ENCODE data around the gene DNPH1.

DNPH1 gene, protein sequence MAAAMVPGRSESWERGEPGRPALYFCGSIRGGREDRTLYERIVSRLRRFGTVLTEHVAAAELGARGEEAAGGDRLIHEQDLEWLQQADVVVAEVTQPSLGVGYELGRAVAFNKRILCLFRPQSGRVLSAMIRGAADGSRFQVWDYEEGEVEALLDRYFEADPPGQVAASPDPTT

GRCh38 chr6:43228951-43229802 lies at the start of gene DNPH1:
TSS of gene DNPH1 (minus strand) at chr6:43229481. CDS start at chr6:43229456, 25 bp downstream.
- peak; percentile 64 to 77 (median 67) for DNase-seq (ENCODE audit: low read depth in 3 of 3)

DNA sequence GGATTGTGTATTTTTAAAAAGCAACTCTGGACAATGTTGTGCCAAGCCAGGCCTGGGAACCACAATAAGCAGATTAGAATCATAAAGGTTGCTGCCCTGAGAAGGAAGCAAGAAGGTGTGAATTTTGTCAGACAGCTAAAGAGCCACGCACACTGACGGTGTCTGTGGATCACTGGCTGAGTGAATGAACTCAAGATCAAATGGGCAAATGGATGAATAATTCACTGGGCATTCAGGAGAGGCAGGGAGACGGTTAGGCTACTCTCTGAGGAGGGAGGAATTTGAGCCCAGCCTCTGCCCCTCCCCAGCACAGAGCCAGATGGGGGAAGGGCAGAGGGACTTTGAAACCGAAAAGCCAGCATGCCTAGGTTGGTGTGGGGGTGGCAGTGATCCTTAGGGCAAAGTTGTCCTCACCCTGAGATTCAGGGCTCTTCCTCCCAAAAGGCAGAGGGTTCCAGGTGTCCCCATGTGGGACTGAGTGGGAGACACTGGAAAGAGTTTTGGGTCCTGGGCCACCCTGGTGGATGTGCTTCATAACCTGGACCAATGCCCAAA lies 49.3 kb upstream of the DNPH1 start:
- DNase-seq (ENCODE audit: low read depth in 3 of 3) = no peak

DNA sequence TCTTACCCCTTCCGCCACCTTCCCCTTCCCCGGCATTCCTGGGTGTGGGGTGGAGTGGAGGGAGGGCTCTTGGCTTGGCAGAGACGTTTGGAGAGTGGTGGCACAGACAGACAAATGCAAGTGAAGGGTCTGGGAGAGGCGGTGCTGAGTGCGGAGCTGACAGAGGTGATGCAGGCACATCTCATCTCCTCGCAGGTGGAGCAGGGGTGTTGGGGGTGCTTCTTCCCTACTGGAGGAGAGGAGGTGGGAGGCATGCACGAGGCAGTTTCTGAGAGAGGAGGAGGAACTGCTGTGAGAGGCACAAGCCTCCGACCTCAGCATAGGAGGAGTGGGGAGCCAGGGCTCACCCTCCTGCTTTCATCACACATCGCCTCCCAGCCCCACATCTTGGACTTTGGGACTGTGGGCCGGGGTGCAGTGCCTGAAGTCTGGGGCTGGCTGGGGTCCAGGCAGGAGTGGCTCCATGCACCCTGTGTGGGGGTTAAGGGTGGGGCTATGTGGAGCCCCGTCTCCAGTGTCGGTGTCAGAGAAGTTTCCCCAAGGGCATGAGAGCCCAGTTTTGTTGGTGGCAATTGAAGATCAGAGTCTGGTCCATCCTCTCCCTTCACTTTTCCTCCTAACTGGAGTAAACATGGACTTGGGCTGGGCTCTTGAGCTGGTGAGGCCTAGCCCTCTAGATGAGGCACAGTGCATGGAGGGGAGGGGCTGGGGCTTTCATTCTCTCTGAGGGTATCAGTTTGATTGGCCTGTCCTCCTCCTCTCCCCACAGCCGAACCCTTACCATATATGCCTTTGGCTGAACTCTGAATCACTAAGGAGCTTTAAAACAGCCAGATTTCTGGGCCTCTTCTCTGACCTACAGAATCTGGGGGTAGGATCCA lies 48.6 kb upstream of the DNPH1 start:
- no peak for DNase-seq (ENCODE audit: low read depth in 3 of 3)

DNA sequence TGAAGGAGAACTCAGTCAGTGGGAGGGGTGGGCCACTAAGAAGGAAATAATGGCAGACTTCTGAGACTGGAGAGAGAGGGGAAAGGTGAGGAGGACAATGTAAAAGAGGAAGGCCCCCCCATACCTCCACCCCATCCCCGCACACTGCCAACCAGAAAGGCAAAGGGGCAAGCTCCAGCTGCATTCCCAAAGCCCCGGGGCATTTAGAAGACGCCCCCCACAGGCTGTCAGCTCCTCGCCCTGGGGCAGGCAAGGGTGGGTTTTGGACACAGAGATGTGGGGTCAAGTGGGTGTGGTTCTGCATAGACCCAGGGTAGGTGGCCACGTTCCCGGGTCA lies 48.0 kb upstream of the DNPH1 start:
- no peak for DNase-seq (ENCODE audit: low read depth in 3 of 3)

DNA sequence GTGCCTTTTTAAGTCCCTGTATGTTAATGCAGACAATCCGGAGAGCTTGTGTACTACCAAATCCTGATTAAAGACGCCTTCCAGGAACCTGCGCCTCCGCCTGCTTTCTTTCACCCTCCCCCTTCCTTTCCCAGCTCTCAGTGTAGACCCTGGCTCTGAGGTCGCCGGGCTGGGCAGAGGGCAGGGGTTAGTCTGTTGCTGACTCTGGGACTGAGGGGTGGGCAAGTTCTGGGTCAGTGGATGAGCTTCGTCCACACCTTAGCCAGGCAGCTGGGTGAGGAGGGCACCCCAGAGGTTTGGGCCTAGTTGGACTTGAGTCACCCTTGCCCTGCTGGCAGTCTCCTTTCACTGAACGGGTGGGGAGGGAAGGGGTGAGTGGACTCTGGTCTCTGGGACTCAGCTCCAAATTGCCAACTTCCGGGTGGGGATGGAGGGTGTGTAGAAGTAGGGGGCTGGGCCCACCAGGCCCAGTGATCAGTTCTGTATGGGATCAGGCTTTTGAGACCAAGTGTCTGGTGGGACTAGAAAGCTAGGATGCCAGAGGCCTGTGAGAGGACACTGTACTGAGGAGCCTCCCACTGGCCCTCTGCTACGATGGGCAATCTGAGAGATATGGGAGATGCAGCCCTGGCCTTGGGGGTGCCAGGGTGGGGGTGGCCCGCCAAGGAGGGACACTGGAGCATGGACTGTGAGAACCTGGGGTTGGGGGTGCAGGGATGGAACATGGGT lies 47.5 kb upstream of the DNPH1 start:
- no peak for DNase-seq (ENCODE audit: low read depth in 3 of 3)

- peak in 1 of 3 experiments; percentile 22 for DNase-seq (ENCODE audit: low read depth in 3 of 3)
These were observed 46.7 kb upstream of the DNPH1 start for GRCh38 chr6:43275801-43276576.

DNA sequence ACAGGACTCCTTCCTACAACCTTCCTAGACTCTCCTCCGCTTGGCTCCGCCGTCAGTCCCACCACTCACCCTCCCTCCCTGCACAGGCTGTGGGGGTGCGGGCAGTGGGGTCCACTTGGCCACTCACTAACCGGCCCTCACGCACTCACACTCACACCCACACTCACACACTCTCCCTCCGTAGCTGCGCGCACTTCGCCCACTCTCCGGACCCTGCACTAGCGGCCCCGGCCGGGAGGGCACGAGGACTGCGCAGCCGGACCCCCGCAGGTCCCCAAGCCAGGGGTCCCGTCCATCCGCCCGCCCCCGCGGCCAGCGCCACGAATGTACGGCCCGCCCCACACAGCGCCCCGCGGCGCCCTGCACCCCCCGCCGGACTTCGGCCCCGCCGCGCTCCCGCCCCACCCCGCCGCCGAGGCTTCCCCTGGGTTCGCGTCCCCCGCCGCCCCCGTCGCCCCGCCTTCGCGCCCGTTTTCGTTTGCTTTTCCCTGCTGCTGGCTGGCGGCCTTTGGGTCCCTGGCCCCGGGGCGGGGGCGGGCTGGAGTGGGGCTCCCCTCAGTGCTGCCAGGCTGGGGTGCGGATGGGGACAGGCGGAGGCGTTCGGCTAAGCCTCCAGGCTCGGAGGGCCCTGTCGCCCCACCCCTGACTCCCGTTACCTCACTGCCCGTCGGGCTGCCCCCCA lies 45.8 kb upstream of the DNPH1 start:
- peak in 1 of 3 experiments; percentile 34 for DNase-seq (ENCODE audit: low read depth in 3 of 3)

- no peak for DNase-seq (ENCODE audit: low read depth in 3 of 3)
These were observed 45.0 kb upstream of the DNPH1 start for GRCh38 chr6:43274127-43274915.

DNA sequence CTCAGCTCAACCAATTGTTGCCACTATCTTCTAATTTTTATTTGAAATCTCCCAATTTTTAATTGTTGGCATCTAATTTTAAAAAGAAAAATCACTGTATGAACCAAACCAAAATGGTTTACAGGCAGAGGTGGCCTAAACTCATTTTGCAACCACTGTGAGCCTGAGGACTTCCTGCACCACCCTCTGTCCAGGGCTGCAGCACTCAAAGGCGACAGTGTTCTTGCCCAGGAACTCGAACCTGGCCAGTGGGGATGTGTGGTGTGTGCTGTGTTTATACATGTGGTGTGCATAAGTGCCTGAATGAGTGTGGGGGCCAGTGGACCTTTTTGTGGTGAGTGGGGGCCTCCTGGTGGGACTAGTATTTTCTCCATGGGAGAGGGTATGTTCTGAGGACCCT lies 44.4 kb upstream of the DNPH1 start:
- DNase-seq (ENCODE audit: low read depth in 3 of 3) = no peak

GRCh38 chr6:43271944-43272343 lies 42.7 kb upstream of the DNPH1 start:
- DNase-seq (ENCODE audit: low read depth in 3 of 3) = no peak

GRCh38 chr6:43271103-43271815 lies 42.0 kb upstream of the DNPH1 start:
- DNase-seq (ENCODE audit: low read depth in 3 of 3) = no peak

DNA sequence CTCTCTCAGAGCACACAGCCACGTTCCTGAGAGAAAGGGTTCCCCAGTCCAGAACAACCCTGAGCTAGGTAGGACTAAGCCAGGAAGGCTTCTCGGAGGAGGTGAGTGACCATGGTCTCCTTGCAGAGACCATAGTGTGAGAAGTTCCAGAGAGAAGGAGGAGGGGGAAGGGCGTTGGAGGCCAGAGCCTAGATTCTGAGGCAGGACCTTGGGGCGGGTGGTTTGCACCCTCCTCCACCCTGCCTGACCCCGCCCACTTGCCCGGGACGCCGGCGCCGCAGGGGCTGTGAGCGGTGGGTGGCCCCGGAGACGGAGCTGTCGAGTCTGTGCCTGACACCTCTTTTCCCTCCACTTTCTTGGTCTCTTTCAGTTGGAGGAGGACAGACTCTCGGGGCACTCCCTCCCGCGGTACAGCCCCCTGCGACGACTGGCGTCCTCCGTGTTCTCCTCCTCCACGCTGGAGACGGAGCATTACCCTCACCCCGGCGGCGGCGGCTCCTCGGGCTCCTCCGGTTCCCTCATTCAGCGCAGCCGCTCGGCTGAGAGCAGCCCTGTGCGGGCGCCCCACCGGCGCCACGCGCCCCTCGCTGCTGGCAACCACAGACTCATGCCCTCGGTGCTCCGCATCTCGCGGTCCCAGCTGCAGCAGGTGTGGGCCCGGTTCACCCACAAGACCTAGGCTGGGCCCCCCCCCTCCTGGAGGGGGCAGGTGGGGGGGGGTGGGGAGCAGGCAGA lies 40.2 kb upstream of the DNPH1 start:
- peak in 1 of 3 experiments; percentile 49 for DNase-seq (ENCODE audit: low read depth in 3 of 3)

DNA sequence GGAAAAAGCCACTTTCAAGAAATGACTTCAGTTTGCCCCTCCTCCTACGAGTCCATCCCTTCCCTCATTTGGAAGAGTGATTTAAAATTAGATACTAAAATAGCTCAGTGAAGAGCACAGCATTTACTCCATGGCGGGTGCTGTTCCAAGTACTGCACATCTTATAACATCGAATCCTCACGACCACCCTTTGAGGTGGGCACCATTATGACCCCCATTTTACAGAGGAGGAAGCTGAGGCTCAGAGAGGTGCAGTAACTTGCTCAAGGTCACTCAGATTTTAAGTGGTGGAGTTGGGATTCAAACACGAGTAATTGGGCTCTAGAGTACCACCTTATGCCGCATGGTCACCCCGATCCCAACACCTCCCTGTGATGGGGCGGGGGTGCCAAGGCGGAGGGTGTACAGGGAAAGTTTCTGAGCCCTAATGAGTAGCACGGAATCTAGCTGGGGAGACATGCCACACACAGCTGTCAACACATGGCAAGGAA lies 39.5 kb upstream of the DNPH1 start:
- DNase-seq (ENCODE audit: low read depth in 3 of 3) = no peak

DNA sequence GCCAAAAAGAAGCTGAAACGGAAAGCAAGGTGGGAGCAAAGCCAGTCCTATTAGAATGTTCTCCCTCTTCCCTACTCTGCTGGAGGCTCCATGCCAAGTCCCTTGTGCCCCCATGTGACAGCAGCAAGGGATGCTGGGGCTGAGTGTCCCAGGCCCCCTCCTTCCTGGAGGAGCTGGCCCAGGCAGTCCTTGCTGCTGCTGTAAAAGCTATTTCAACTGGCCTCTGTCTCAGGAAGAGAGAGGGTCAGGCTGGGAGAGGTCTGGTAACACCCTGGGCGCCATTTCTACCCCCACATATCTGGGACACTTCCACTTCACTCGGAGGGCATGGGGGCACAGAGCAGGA lies 39.0 kb upstream of the DNPH1 start:
- DNase-seq (ENCODE audit: low read depth in 3 of 3) = no peak

DNA sequence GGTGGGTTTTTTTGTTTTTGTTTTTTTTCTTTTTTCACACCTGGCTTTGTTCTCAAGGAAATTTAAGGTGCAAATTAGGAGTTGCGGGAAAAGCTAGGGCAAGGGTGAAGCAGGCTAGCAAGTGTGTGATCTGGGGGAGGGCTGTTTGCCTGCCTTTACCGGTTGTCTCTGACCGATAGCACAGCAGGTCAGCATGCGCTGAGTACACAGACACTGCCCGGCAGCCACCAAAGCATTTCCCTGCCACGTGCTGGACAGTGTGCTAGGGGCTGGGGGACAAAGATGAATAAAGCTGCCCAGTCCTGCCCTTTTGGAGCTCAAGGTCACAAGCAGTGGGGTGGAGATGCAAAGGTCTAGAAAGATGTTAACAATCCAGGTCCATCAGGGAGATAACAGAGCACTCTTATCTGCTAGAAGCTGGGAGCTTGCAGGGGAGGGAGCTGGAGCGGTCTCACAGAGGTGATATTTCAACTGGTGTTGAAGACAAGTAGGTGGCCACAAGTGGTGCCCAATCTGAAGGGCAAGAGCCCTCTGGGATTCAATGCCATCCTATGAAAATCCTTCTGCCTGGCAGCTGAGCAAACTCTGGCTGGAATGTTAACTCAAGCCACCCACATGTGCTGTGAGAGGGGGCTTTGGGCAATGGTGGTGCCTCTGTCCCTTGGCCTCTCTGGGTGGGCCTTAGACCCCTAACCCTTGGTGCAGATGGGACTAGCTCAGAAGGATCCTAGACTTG lies 38.5 kb upstream of the DNPH1 start:
- DNase-seq (ENCODE audit: low read depth in 3 of 3) = no peak

- no peak for DNase-seq (ENCODE audit: low read depth in 3 of 3)
These were observed 36.3 kb upstream of the DNPH1 start for GRCh38 chr6:43265564-43265963.

GRCh38 chr6:43264599-43265145 lies 35.4 kb upstream of the DNPH1 start:
- DNase-seq (ENCODE audit: low read depth in 3 of 3) = no peak
